T-helper 17 cell (primary cell): ENCODE results near the gene SEC16A. TPM values are rescaled to one million over a fixed set of nuclear protein-coding genes. Genes with fewer than 3 reads are reported as not detected.

ENCODE experiments used
- ATAC-seq: fragments of 150-1000 bp; cut with Tn5 transposase; 2 replicates; pipeline ENCODE4 v1.10.0; 2021; ENCODE audit warnings: mild to moderate bottlenecking, moderate library complexity
- DNase-seq, 3 donors: peaks; one replicate each; pipeline versions ENCODE4 v3.0.0 to v3.0.0-alpha.2; 2020 to 2021
- H3K9me3 ChIP-seq: one replicate; pipeline ENCODE4 v1.7.0; 2013; ENCODE audit warnings: low read length, mild to moderate bottlenecking; ENCODE audit not compliant: control insufficient read depth, poor library complexity, severe bottlenecking
- H3K27ac Mint-ChIP-seq: one replicate; pipeline ENCODE4 v1.8.0; 2022; ENCODE audit warnings: mild to moderate bottlenecking, moderate library complexity, mixed read lengths
- H3K27me3 Mint-ChIP-seq: one replicate; pipeline ENCODE4 v1.8.0; 2022; ENCODE audit warnings: mixed read lengths
- H3K36me3 Mint-ChIP-seq: one replicate; pipeline ENCODE4 v1.8.0; 2022; ENCODE audit warnings: low read depth, mixed read lengths
- H3K4me1 Mint-ChIP-seq: one replicate; pipeline ENCODE4 v1.8.0; 2022; ENCODE audit warnings: mild to moderate bottlenecking, mixed read lengths
- H3K4me3 Mint-ChIP-seq: one replicate; pipeline ENCODE4 v1.8.0; 2022; ENCODE audit warnings: mild to moderate bottlenecking, moderate library complexity, mixed read lengths
- total RNA-seq, 4 donors: library from RNA in 2 of 4; stranded (reverse) in 2 of 4; gene quantifications; one replicate each; pipeline ENCODE4 v1.2.3 and lab custom pipeline; 2022 to 2026

SEC16A gene
- total RNA-seq, 2 donors from 2014 or later, result 71.7 to 74.7 TPM

- DNase-seq, result no peak
- H3K27me3 Mint-ChIP-seq, result no peaks in the 10 kb centered on the region
- peaks cover 26% of the 10 kb centered on the region for H3K4me1 Mint-ChIP-seq
- H3K27ac Mint-ChIP-seq, result peak overlapping the region; percentile 92
- H3K4me3 Mint-ChIP-seq, result peak overlapping the region; percentile 98
- H3K36me3 Mint-ChIP-seq, result peaks cover 2% of the 10 kb centered on the region
- ATAC-seq, result no peak
- no peaks in the 10 kb centered on the region for H3K9me3 ChIP-seq
These were observed 1.3 kb downstream of the SEC16A start for GRCh38 chr9:136481558-136481957.

GRCh38 chr9:136476369-136477150, 6.3 kb downstream of the SEC16A start:
- DNase-seq (no peak), ATAC-seq (no peak)
- no peaks in the 10 kb centered on the region for H3K27me3 Mint-ChIP-seq
- H3K9me3 ChIP-seq, result no peaks in the 10 kb centered on the region
- no peak overlapping the region for H3K27ac Mint-ChIP-seq
- no peaks in the 10 kb centered on the region for H3K36me3 Mint-ChIP-seq
- peaks cover 14% of the 10 kb centered on the region for H3K4me1 Mint-ChIP-seq
- H3K4me3 Mint-ChIP-seq, result no peak overlapping the region

GRCh38 chr9:136474974-136475865, 7.6 kb downstream of the SEC16A start:
- Mint-ChIP-seq H3K36me3 (no peaks in the 10 kb centered on the region), H3K27me3 (no peaks in the 10 kb centered on the region), H3K4me3 (peak overlapping the region; percentile 36), H3K27ac (no peak overlapping the region), H3K4me1 (peaks cover 10% of the 10 kb centered on the region)
- no peaks in the 10 kb centered on the region for H3K9me3 ChIP-seq
- no peak for DNase-seq
- no peak for ATAC-seq

- no peak overlapping the region for H3K27ac Mint-ChIP-seq
- no peaks in the 10 kb centered on the region for H3K9me3 ChIP-seq
- H3K36me3 Mint-ChIP-seq, result no peaks in the 10 kb centered on the region
- ATAC-seq, result no peak
- H3K27me3 Mint-ChIP-seq, result no peaks in the 10 kb centered on the region
- H3K4me1 Mint-ChIP-seq, result peaks cover 7% of the 10 kb centered on the region
- no peak for DNase-seq
- H3K4me3 Mint-ChIP-seq, result no peak overlapping the region
These were observed 8.7 kb downstream of the SEC16A start for GRCh38 chr9:136474021-136474640.

GRCh38 chr9:136473354-136473721, 9.5 kb downstream of the SEC16A start:
- peaks cover 5% of the 10 kb centered on the region for H3K4me1 Mint-ChIP-seq
- ATAC-seq, result no peak
- no peaks in the 10 kb centered on the region for H3K27me3 Mint-ChIP-seq
- H3K36me3 Mint-ChIP-seq, result no peaks in the 10 kb centered on the region
- no peak for DNase-seq
- H3K4me3 Mint-ChIP-seq, result no peak overlapping the region
- no peaks in the 10 kb centered on the region for H3K9me3 ChIP-seq
- no peak overlapping the region for H3K27ac Mint-ChIP-seq

- Mint-ChIP-seq H3K4me1 (peaks cover 3% of the 10 kb centered on the region), H3K27ac (no peak overlapping the region), H3K4me3 (no peak overlapping the region), H3K36me3 (no peaks in the 10 kb centered on the region), H3K27me3 (no peaks in the 10 kb centered on the region)
- DNase-seq (no peak), ATAC-seq (no peak)
- no peaks in the 10 kb centered on the region for H3K9me3 ChIP-seq
These were observed 10.0 kb downstream of the SEC16A start for GRCh38 chr9:136472640-136473353.

- no peak overlapping the region for H3K4me3 Mint-ChIP-seq
- no peaks in the 10 kb centered on the region for H3K4me1 Mint-ChIP-seq
- H3K36me3 Mint-ChIP-seq, result no peaks in the 10 kb centered on the region
- no peak overlapping the region for H3K27ac Mint-ChIP-seq
- H3K27me3 Mint-ChIP-seq, result no peaks in the 10 kb centered on the region
- DNase-seq (no peak), ATAC-seq (no peak)
- no peaks in the 10 kb centered on the region for H3K9me3 ChIP-seq
These were observed 10.9 kb downstream of the SEC16A start for GRCh38 chr9:136471802-136472487.

- peak overlapping the region; percentile 39 for H3K27ac Mint-ChIP-seq
- no peak for ATAC-seq
- H3K4me3 Mint-ChIP-seq, result no peak overlapping the region
- no peaks in the 10 kb centered on the region for H3K36me3 Mint-ChIP-seq
- no peak for DNase-seq
- peaks cover 2% of the 10 kb centered on the region for H3K4me1 Mint-ChIP-seq
- H3K27me3 Mint-ChIP-seq, result no peaks in the 10 kb centered on the region
- H3K9me3 ChIP-seq, result no peaks in the 10 kb centered on the region
These were observed 11.9 kb downstream of the SEC16A start for GRCh38 chr9:136470792-136471469.

- no peaks in the 10 kb centered on the region for H3K9me3 ChIP-seq
- DNase-seq (no peak), ATAC-seq (no peak)
- no peak overlapping the region for H3K27ac Mint-ChIP-seq
- no peak overlapping the region for H3K4me3 Mint-ChIP-seq
- H3K4me1 Mint-ChIP-seq, result peaks cover 2% of the 10 kb centered on the region
- H3K27me3 Mint-ChIP-seq, result no peaks in the 10 kb centered on the region
- H3K36me3 Mint-ChIP-seq, result peaks cover 1% of the 10 kb centered on the region
These were observed 12.5 kb downstream of the SEC16A start for GRCh38 chr9:136470356-136470755.

GRCh38 chr9:136467766-136468165, 15.1 kb downstream of the SEC16A start:
- Mint-ChIP-seq H3K27me3 (no peaks in the 10 kb centered on the region), H3K36me3 (peaks cover 4% of the 10 kb centered on the region), H3K4me1 (peaks cover 2% of the 10 kb centered on the region), H3K27ac (no peak overlapping the region), H3K4me3 (no peak overlapping the region)
- ATAC-seq (no peak), DNase-seq (no peak)
- no peaks in the 10 kb centered on the region for H3K9me3 ChIP-seq

- H3K9me3 ChIP-seq, result no peaks in the 10 kb centered on the region
- Mint-ChIP-seq H3K4me1 (peaks cover 2% of the 10 kb centered on the region), H3K27me3 (no peaks in the 10 kb centered on the region), H3K36me3 (peaks cover 4% of the 10 kb centered on the region), H3K4me3 (peak overlapping the region; percentile 3), H3K27ac (no peak overlapping the region)
- ATAC-seq (no peak), DNase-seq (no peak)
These were observed 16.7 kb downstream of the SEC16A start for GRCh38 chr9:136466155-136466541.

GRCh38 chr9:136465500-136466154, 17.2 kb downstream of the SEC16A start:
- Mint-ChIP-seq H3K27ac (no peak overlapping the region), H3K36me3 (peaks cover 4% of the 10 kb centered on the region), H3K4me1 (peaks cover 2% of the 10 kb centered on the region), H3K27me3 (no peaks in the 10 kb centered on the region), H3K4me3 (peak overlapping the region; percentile 3)
- no peaks in the 10 kb centered on the region for H3K9me3 ChIP-seq
- no peak for ATAC-seq
- no peak for DNase-seq
